HG03520 (cell line): ENCODE measurements around the gene RAC2.
"Not testable (repeated sequence)": the region's sequence is repeated elsewhere in the genome, so short reads cannot be mapped to it uniquely, and the experiment has no call there.

Source experiments
- ATAC-seq: cut with Tn5 transposase; IDR thresholded peaks from one replicate; pipeline ENCODE4 v1.9.1; 2021; ENCODE audit warnings: mild to moderate bottlenecking, moderate library complexity; ENCODE audit not compliant: unreplicated experiment

The RAC2 gene

GRCh38 chr22:37235897-37236607 lies 8.0 kb downstream of the RAC2 start:
- ATAC-seq = no peak

GRCh38 chr22:37234736-37235711 lies 9.0 kb downstream of the RAC2 start:
- no peak for ATAC-seq

GRCh38 chr22:37233751-37234631 lies 10.1 kb downstream of the RAC2 start:
- ATAC-seq = no peak

- ATAC-seq = not testable (repeated sequence)
Measured at GRCh38 chr22:37233371-37233750, 10.7 kb downstream of the RAC2 start.

GRCh38 chr22:37232140-37232998 lies 11.7 kb downstream of the RAC2 start:
- no peak for ATAC-seq

GRCh38 chr22:37231406-37232139 lies 12.5 kb downstream of the RAC2 start:
- ATAC-seq = no peak

- ATAC-seq = peak; percentile 42
Measured at GRCh38 chr22:37230673-37231405, 13.2 kb downstream of the RAC2 start.

- no peak for ATAC-seq
Measured at GRCh38 chr22:37229805-37230672, 14.0 kb downstream of the RAC2 start.

- no peak for ATAC-seq
Measured at GRCh38 chr22:37229012-37229804, 14.9 kb downstream of the RAC2 start.

- ATAC-seq = no peak
Measured at GRCh38 chr22:37228106-37229011, 15.7 kb downstream of the RAC2 start.

GRCh38 chr22:37226514-37226913 lies 17.6 kb downstream of the RAC2 start:
- ATAC-seq = no peak

GRCh38 chr22:37226087-37226486 lies 18.0 kb downstream of the RAC2 start:
- no peak for ATAC-seq

GRCh38 chr22:37225481-37225880 lies 18.6 kb downstream of the RAC2 start:
- no peak for ATAC-seq

- no peak for ATAC-seq
Measured at GRCh38 chr22:37224757-37225420, 19.2 kb downstream of the RAC2 start.

- ATAC-seq = no peak
Measured at GRCh38 chr22:37223965-37224551, 20.0 kb downstream of the RAC2 start.
